ENCODE data around the gene INTS3. TPM values are rescaled to one million over a fixed set of nuclear protein-coding genes. Genes with fewer than 3 reads are reported as not detected.

INTS3 gene
- total and polyA plus RNA-seq, 10 of the 15 experiments (the other 5 are each of a cell fraction or from before 2014, with no cell fraction given) = 12.6 to 87.4 (median 30.8) TPM

DNA sequence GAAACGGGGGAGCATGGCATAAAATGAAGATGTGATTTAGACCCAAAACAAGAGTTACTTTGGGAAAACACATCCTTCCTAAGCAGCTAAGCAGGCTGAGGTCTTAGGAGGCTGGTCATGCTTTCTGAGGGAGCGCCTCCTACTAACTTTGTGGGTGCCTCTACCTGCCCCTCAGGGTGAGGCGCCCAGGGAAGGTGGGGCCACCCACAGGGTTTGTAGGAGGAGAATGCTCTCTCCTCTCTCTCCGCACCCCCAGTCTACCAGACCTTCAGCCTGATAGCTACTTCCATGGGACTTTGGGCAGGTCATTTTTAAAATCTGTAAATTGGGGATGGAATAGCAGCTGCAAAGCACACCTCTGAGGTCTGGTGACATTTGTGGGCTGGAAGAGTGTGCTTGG is 71.2 kb downstream of the INTS3 start (continued):
- no peak for TF ChIP-seq CTCF (IDR thresholded peaks at IDR 0.05 in 2 of 3, conservative IDR thresholded peaks at IDR 0.05 in 1 of 3; ENCODE audit: control insufficient read depth in 2 of 3, extremely low read depth in 1 of 3, insufficient read depth in 1 of 3, low read depth in 3 of 3, low read length in 3 of 3)
- TF ChIP-seq TARDBP (IDR thresholded peaks at IDR 0.05; ENCODE audit: borderline replicate concordance) = no peak
- TF ChIP-seq, protein P1, sequence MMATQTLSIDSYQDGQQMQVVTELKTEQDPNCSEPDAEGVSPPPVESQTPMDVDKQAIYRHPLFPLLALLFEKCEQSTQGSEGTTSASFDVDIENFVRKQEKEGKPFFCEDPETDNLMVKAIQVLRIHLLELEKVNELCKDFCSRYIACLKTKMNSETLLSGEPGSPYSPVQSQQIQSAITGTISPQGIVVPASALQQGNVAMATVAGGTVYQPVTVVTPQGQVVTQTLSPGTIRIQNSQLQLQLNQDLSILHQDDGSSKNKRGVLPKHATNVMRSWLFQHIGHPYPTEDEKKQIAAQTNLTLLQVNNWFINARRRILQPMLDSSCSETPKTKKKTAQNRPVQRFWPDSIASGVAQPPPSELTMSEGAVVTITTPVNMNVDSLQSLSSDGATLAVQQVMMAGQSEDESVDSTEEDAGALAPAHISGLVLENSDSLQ (IDR thresholded peaks at IDR 0.05) = no peak
- TF ChIP-seq SRF (IDR thresholded peaks at IDR 0.05; ENCODE audit: low read depth in 2 of 2, low read length in 2 of 2) = no peak
- no peak for TF ChIP-seq GABPA (IDR thresholded peaks at IDR 0.05; ENCODE audit: low read depth)
- TF ChIP-seq ELK1 (IDR thresholded peaks at IDR 0.05; ENCODE audit: low read depth, low read length) = no peak
- TF ChIP-seq TCF3 (IDR thresholded peaks at IDR 0.05; ENCODE audit: borderline replicate concordance, insufficient read depth, low read depth, low read length) = no peak
- no peak for TF ChIP-seq ZSCAN29 (IDR thresholded peaks at IDR 0.05)

All from GM12878 (cell line).